H1 (cell line): Measurements from ENCODE around the gene DPP3.
"Not testable (repeated sequence)": the region's sequence is repeated elsewhere in the genome, so short reads cannot be mapped to it uniquely, and the experiment has no call there.

Source experiments
- BCL11A ChIP-seq, 2 experiments: IDR thresholded peaks; one replicate each; pipeline ENCODE4 v1.6.1; 2011; ENCODE audit warnings: low read depth in 2 of 2, low read length in 2 of 2, mild to moderate bottlenecking in 2 of 2
- EP300 ChIP-seq, 2 experiments: IDR thresholded peaks; 1 replicate in 1 of 2; 2 replicates in 1 of 2; pipeline ENCODE4 v1.6.1; 2011 to 2012; ENCODE audit warnings: low read depth in 2 of 2, low read length in 2 of 2, mild to moderate bottlenecking in 2 of 2, borderline replicate concordance in 1 of 2, inconsistent platforms in 1 of 2, moderate library complexity in 1 of 2
- GABPA ChIP-seq: IDR thresholded peaks from 2 replicates; pipeline ENCODE4 v1.6.1; 2011; ENCODE audit warnings: mild to moderate bottlenecking, low read length, moderate library complexity, borderline replicate concordance; ENCODE audit not compliant: insufficient read depth
- JUND ChIP-seq: IDR thresholded peaks from 2 replicates; pipeline ENCODE4 v1.6.1; 2011; ENCODE audit warnings: mild to moderate bottlenecking, improper control_type of control experiment, low read length
- MAFK ChIP-seq: IDR thresholded peaks from 2 replicates; pipeline ENCODE4 v1.6.1; 2012; ENCODE audit warnings: low read depth, mild to moderate bottlenecking, improper control_type of control experiment, low read length
- POLR2A ChIP-seq, 2 experiments: IDR thresholded peaks; 1 replicate in 1 of 2; 2 replicates in 1 of 2; pipeline ENCODE4 v1.6.1; 2011; ENCODE audit warnings: low read depth in 2 of 2, low read length in 2 of 2, mild to moderate bottlenecking in 2 of 2; ENCODE audit errors: control extremely low read depth in 1 of 2
- RNF2 ChIP-seq: fragments of 200-900, 300-1000 bp; sonication (generic); IDR thresholded peaks from 2 replicates; pipeline ENCODE4 v1.7.1; 2016; ENCODE audit warnings: borderline replicate concordance, low read depth, mild to moderate bottlenecking, antibody characterized with exemption, low read length; ENCODE audit not compliant: poor library complexity, severe bottlenecking; ENCODE audit errors: missing control alignments
- TEAD4 ChIP-seq: IDR thresholded peaks from 2 replicates; pipeline ENCODE4 v1.6.1; 2012; ENCODE audit warnings: low read depth, low read length, inconsistent platforms, mixed read lengths
- TF ChIP-seq, protein P1 (sequence below), 3 experiments: IDR thresholded peaks; 1 replicate in 2 of 3; 2 replicates in 1 of 3; pipeline versions ENCODE4 v1.5.1 to v1.6.1; 2011; ENCODE audit warnings: low read length in 3 of 3, mild to moderate bottlenecking in 3 of 3, inconsistent platforms in 2 of 3, low read depth in 1 of 3, moderate library complexity in 1 of 3; ENCODE audit not compliant: insufficient read depth in 1 of 3; ENCODE audit errors: control extremely low read depth in 1 of 3
- TF ChIP-seq, protein P2 (sequence below): IDR thresholded peaks from 2 replicates; pipeline ENCODE4 v1.6.1; 2011; ENCODE audit warnings: low read length, improper control_type of control experiment
- TF ChIP-seq, protein P3 (sequence below): IDR thresholded peaks from 2 replicates; pipeline ENCODE4 v1.6.1; 2012; ENCODE audit warnings: low read length, inconsistent platforms
- TF ChIP-seq, protein P4 (sequence below): IDR thresholded peaks from 2 replicates; pipeline ENCODE4 v1.6.1; 2011; ENCODE audit warnings: low read depth, mild to moderate bottlenecking, low read length; ENCODE audit not compliant: insufficient read depth

DNA sequence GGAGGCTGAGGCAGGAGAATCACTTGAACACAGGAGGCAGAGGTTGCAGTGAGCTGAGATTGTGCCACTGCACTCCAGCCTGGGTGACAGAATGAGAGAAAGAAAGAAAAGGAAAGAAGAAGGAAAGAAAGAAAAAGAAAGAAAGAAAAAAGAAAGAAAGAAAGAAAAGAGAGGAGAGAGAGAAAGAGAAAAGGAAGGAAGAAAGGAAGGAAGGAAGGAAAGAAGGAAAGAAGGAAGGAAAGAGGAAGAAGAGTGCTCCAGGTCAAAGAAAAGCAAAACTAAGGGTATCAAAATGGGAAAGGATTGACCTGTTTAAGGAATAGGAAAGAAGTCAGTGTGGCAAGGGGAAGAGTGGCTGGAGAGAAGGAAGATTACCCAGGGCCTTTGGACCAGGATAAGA lies 48.9 kb upstream of the DPP3 start:
- TF ChIP-seq, protein P1, sequence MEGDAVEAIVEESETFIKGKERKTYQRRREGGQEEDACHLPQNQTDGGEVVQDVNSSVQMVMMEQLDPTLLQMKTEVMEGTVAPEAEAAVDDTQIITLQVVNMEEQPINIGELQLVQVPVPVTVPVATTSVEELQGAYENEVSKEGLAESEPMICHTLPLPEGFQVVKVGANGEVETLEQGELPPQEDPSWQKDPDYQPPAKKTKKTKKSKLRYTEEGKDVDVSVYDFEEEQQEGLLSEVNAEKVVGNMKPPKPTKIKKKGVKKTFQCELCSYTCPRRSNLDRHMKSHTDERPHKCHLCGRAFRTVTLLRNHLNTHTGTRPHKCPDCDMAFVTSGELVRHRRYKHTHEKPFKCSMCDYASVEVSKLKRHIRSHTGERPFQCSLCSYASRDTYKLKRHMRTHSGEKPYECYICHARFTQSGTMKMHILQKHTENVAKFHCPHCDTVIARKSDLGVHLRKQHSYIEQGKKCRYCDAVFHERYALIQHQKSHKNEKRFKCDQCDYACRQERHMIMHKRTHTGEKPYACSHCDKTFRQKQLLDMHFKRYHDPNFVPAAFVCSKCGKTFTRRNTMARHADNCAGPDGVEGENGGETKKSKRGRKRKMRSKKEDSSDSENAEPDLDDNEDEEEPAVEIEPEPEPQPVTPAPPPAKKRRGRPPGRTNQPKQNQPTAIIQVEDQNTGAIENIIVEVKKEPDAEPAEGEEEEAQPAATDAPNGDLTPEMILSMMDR (IDR thresholded peaks at IDR 0.05; ENCODE audit: control extremely low read depth in 1 of 3, insufficient read depth in 1 of 3, low read depth in 1 of 3, low read length in 3 of 3), result not testable (repeated sequence)
- TF ChIP-seq, protein P2, sequence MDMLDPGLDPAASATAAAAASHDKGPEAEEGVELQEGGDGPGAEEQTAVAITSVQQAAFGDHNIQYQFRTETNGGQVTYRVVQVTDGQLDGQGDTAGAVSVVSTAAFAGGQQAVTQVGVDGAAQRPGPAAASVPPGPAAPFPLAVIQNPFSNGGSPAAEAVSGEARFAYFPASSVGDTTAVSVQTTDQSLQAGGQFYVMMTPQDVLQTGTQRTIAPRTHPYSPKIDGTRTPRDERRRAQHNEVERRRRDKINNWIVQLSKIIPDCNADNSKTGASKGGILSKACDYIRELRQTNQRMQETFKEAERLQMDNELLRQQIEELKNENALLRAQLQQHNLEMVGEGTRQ, result not testable (repeated sequence)
- TF ChIP-seq TEAD4; MAFK; GABPA; POLR2A (IDR thresholded peaks at IDR 0.05; ENCODE audit: control extremely low read depth in 1 of 2, low read depth in 2 of 2, low read length in 2 of 2); RNF2; EP300 (IDR thresholded peaks at IDR 0.05; ENCODE audit: borderline replicate concordance in 1 of 2, low read depth in 2 of 2, low read length in 2 of 2); BCL11A (IDR thresholded peaks at IDR 0.05; ENCODE audit: low read depth in 2 of 2, low read length in 2 of 2); JUND: not testable (repeated sequence)
- TF ChIP-seq, protein P3, sequence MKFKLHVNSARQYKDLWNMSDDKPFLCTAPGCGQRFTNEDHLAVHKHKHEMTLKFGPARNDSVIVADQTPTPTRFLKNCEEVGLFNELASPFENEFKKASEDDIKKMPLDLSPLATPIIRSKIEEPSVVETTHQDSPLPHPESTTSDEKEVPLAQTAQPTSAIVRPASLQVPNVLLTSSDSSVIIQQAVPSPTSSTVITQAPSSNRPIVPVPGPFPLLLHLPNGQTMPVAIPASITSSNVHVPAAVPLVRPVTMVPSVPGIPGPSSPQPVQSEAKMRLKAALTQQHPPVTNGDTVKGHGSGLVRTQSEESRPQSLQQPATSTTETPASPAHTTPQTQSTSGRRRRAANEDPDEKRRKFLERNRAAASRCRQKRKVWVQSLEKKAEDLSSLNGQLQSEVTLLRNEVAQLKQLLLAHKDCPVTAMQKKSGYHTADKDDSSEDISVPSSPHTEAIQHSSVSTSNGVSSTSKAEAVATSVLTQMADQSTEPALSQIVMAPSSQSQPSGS, result not testable (repeated sequence)
- TF ChIP-seq, protein P4, sequence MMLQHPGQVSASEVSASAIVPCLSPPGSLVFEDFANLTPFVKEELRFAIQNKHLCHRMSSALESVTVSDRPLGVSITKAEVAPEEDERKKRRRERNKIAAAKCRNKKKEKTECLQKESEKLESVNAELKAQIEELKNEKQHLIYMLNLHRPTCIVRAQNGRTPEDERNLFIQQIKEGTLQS, result not testable (repeated sequence)
